ENCODE data around the gene TXLNB. TPM values are rescaled to one million over a fixed set of nuclear protein-coding genes. Genes with fewer than 3 reads are reported as not detected.

Gene TXLNB
- total RNA-seq, result 0.24 TPM

GRCh38 chr6:139291813-139292619 lies at the start of gene TXLNB:
Gene TXLNB, minus strand, starts transcription at chr6:139291998. Its CDS starts 3,099 bp downstream, at chr6:139288899.
- ATAC-seq, result peak; percentile 86

- ATAC-seq, result no peak
These were observed 49.3 kb upstream of the TXLNB start for GRCh38 chr6:139341060-139341459.

GRCh38 chr6:139338795-139339194 lies 47.0 kb upstream of the TXLNB start:
- ATAC-seq, result no peak

GRCh38 chr6:139337830-139338229 lies 46.0 kb upstream of the TXLNB start:
- peak; percentile 49 for ATAC-seq

GRCh38 chr6:139337001-139337400 lies 45.2 kb upstream of the TXLNB start:
- ATAC-seq, result no peak

GRCh38 chr6:139336488-139336887 lies 44.7 kb upstream of the TXLNB start:
- no peak for ATAC-seq

- ATAC-seq, result peak; percentile 88
These were observed 43.8 kb upstream of the TXLNB start for GRCh38 chr6:139335447-139336210.

GRCh38 chr6:139334806-139335446 lies 43.1 kb upstream of the TXLNB start:
- ATAC-seq, result peak; percentile 79

- ATAC-seq, result no peak
These were observed 39.2 kb upstream of the TXLNB start for GRCh38 chr6:139330826-139331500.

- no peak for ATAC-seq
These were observed 38.5 kb upstream of the TXLNB start for GRCh38 chr6:139330306-139330705.

GRCh38 chr6:139329224-139329623 lies 37.4 kb upstream of the TXLNB start:
- ATAC-seq, result no peak

GRCh38 chr6:139327038-139327437 lies 35.2 kb upstream of the TXLNB start:
- no peak for ATAC-seq

GRCh38 chr6:139325686-139326085 lies 33.9 kb upstream of the TXLNB start:
- ATAC-seq, result no peak

GRCh38 chr6:139325125-139325524 lies 33.3 kb upstream of the TXLNB start:
- ATAC-seq, result no peak

GRCh38 chr6:139324301-139324555 lies 32.4 kb upstream of the TXLNB start:
- ATAC-seq, result no peak

GRCh38 chr6:139323511-139324300 lies 31.9 kb upstream of the TXLNB start:
- ATAC-seq, result peak; percentile 59

- no peak for ATAC-seq
These were observed 28.3 kb upstream of the TXLNB start for GRCh38 chr6:139320081-139320480.

- ATAC-seq, result no peak
These were observed 25.0 kb upstream of the TXLNB start for GRCh38 chr6:139316622-139317317.

- ATAC-seq, result no peak
These were observed 22.2 kb upstream of the TXLNB start for GRCh38 chr6:139313784-139314545.

- no peak for ATAC-seq
These were observed 21.4 kb upstream of the TXLNB start for GRCh38 chr6:139313229-139313628.

GRCh38 chr6:139311831-139312230 lies 20.0 kb upstream of the TXLNB start:
- ATAC-seq, result peak; percentile 25
